Measurements from ENCODE around the gene LILRB1. TPM values are rescaled to one million over a fixed set of nuclear protein-coding genes. Genes with fewer than 3 reads are reported as not detected.

The LILRB1 gene
- total and polyA plus RNA-seq, 2 donors (not counting 3 experiments of a cell fraction or from before 2014, with no cell fraction given) = not detected

DNA sequence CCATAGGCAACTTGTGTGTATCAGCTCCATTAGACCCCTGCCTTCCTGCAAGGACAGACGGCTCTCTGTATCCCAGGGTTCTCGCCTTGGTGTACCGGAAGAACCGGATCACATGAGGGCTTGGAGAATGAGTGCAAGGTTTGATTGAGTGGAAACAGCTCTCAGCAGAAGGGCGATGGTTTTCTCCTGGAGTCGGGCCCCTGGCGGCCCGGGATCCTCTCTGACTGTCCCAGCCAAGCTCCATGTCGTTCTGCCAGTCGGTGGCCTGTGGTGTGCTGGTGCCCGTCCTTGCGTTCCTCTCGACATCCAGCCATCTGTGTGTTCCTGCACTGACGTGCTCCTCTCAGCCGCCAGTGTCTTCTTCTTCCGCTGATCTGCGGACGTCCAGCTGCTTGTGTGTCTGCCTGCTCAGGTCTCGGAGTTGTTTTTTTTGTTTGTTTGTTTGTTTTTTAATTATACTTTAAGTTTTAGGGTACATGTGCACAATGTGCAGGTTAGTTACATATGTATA lies 16.1 kb downstream of the LILRB1 start:
- Histone ChIP-seq H3K79me2 (ENCODE audit: control insufficient read depth, insufficient read depth, low read length) (no peaks in the 10 kb centered on the region), H3K9me3 (replicated peaks; ENCODE audit: control insufficient read depth, insufficient read depth, low read length) (no peaks in the 10 kb centered on the region), H3K27ac (ENCODE audit: insufficient read depth, low read depth, low read length) (no peak overlapping the region), H3K4me2 (ENCODE audit: insufficient read depth, low read length) (no peak overlapping the region), H3K9me1 (replicated peaks; ENCODE audit: control insufficient read depth, extremely low read depth, insufficient read depth, low read length) (no peaks in the 10 kb centered on the region), H3K4me1 (ENCODE audit: control insufficient read depth, extremely low read depth, insufficient read depth, low read length) (no peaks in the 10 kb centered on the region), H2AFZ (ENCODE audit: low read depth, low read length) (no peak overlapping the region), H3K36me3 (ENCODE audit: control insufficient read depth in 2 of 2, extremely low read depth in 1 of 2, insufficient read depth in 2 of 2, low read length in 2 of 2) (no peaks in the 10 kb centered on the region), H3K9ac (replicated peaks; ENCODE audit: extremely low read depth, insufficient read depth, low read length) (no peak overlapping the region), H3K4me3 (replicated peaks in 1 of 3; ENCODE audit: insufficient read depth in 1 of 3, low read depth in 1 of 3, low read length in 3 of 3) (no peak overlapping the region), H3K27me3 (ENCODE audit: control insufficient read depth in 2 of 2, insufficient read depth in 2 of 2, low read length in 2 of 2) (no peaks in the 10 kb centered on the region), H4K20me1 (replicated peaks; ENCODE audit: control insufficient read depth, extremely low read depth, insufficient read depth, low read length) (no peaks in the 10 kb centered on the region)
- ChIA-PET CTCF (no interaction called here), POLR2A (no interaction called here)
- BruUV-seq (replicated peaks) = no TSS peak
- FAIRE-seq (no peak), DNase-seq (ENCODE audit: low read depth, low spot score) (no peak)
- intact Hi-C loops (cut with micrococcal nuclease) (no loop called here), dilution Hi-C loops (cut with MboI; ENCODE audit: extremely low pct_ligation_motif_present, low sequenced_read_pairs) (no loop called here)
- TF ChIP-seq EZH2 (IDR thresholded peaks at IDR 0.05; ENCODE audit: borderline replicate concordance, low read depth, low read length, severe bottlenecking) = no peak
- TF ChIP-seq, protein P1, sequence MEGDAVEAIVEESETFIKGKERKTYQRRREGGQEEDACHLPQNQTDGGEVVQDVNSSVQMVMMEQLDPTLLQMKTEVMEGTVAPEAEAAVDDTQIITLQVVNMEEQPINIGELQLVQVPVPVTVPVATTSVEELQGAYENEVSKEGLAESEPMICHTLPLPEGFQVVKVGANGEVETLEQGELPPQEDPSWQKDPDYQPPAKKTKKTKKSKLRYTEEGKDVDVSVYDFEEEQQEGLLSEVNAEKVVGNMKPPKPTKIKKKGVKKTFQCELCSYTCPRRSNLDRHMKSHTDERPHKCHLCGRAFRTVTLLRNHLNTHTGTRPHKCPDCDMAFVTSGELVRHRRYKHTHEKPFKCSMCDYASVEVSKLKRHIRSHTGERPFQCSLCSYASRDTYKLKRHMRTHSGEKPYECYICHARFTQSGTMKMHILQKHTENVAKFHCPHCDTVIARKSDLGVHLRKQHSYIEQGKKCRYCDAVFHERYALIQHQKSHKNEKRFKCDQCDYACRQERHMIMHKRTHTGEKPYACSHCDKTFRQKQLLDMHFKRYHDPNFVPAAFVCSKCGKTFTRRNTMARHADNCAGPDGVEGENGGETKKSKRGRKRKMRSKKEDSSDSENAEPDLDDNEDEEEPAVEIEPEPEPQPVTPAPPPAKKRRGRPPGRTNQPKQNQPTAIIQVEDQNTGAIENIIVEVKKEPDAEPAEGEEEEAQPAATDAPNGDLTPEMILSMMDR (IDR thresholded peaks at IDR 0.05; ENCODE audit: extremely low read depth in 1 of 2, insufficient read depth in 1 of 2, low read depth in 1 of 2, low read length in 2 of 2) = no peak
- TF ChIP-seq POLR2A (IDR thresholded peaks at IDR 0.05; ENCODE audit: low read depth, low read length) = no peak
- TF ChIP-seq, protein P2, sequence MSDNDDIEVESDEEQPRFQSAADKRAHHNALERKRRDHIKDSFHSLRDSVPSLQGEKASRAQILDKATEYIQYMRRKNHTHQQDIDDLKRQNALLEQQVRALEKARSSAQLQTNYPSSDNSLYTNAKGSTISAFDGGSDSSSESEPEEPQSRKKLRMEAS (IDR thresholded peaks at IDR 0.05; ENCODE audit: insufficient read depth, insufficient read length) = no peak
- no peak for TF ChIP-seq POLR2AphosphoS5 (IDR thresholded peaks at IDR 0.05; ENCODE audit: insufficient read depth, low read depth, low read length)
- TF ChIP-seq GATA2 (IDR thresholded peaks at IDR 0.05; ENCODE audit: insufficient read depth, insufficient read length, low read depth, low read length) = no peak
- no peak for TF ChIP-seq JUN (IDR thresholded peaks at IDR 0.05; ENCODE audit: borderline replicate concordance, insufficient read depth, insufficient read length, low read depth)
- TF ChIP-seq MYC (IDR thresholded peaks at IDR 0.05; ENCODE audit: low read depth, low read length) = no peak
